Loucy (cell line): ENCODE results near the gene PTTG1IP.

Source experiments
- H2AFZ ChIP-seq: fragments of 200-600 bp; sonication (generic); 2 replicates; pipeline ENCODE4 v1.6.0; 2016; ENCODE audit warnings: antibody characterized with exemption, mild to moderate bottlenecking, low read length, moderate library complexity
- H3F3A ChIP-seq: fragments of 200-600 bp; 2 replicates; pipeline ENCODE4 v1.6.0; 2016; ENCODE audit warnings: antibody characterized with exemption, low read depth, mild to moderate bottlenecking
- H3K27me3 ChIP-seq: fragments of 200-600 bp; sonication (generic); 2 replicates; pipeline ENCODE4 v1.6.1; 2014; ENCODE audit warnings: low read length, mild to moderate bottlenecking; ENCODE audit not compliant: insufficient read depth, poor library complexity, severe bottlenecking
- H3K36me3 ChIP-seq: fragments of 200-600 bp; sonication (generic); 2 replicates; pipeline ENCODE4 v1.6.1; 2016; ENCODE audit warnings: low read length; ENCODE audit not compliant: insufficient read depth
- H3K4me1 ChIP-seq: fragments of 200-600 bp; sonication (generic); 2 replicates; pipeline ENCODE4 v1.5.1; 2014; ENCODE audit warnings: low read length, mild to moderate bottlenecking; ENCODE audit not compliant: insufficient read depth, poor library complexity, severe bottlenecking
- H3K4me2 ChIP-seq: fragments of 200-600 bp; sonication (generic); 2 replicates; pipeline ENCODE4 v1.6.0; 2014; ENCODE audit warnings: antibody characterized with exemption, low read length, low read depth, mild to moderate bottlenecking; ENCODE audit not compliant: poor library complexity, severe bottlenecking
- H3K4me3 ChIP-seq: fragments of 200-600 bp; sonication (generic); 2 replicates; pipeline ENCODE4 v1.5.1; 2014; ENCODE audit warnings: low read length, mild to moderate bottlenecking, mixed read lengths; ENCODE audit not compliant: poor library complexity, severe bottlenecking
- H3K79me2 ChIP-seq: fragments of 200-600 bp; sonication (generic); 2 replicates; pipeline ENCODE4 v1.6.1; 2014; ENCODE audit warnings: low read length; ENCODE audit not compliant: insufficient read depth
- H3K9ac ChIP-seq: fragments of 200-600 bp; sonication (generic); 2 replicates; pipeline ENCODE4 v1.6.0; 2014; ENCODE audit warnings: mild to moderate bottlenecking, low read depth, low read length, moderate library complexity; ENCODE audit not compliant: poor library complexity, severe bottlenecking
- H3K9me2 ChIP-seq: fragments of 200-600 bp; sonication (generic); replicated peaks from 2 replicates; pipeline ENCODE4 v1.6.1; 2016; ENCODE audit warnings: low read depth, low read length, mixed read lengths
- H3K9me3 ChIP-seq: fragments of 200-600 bp; sonication (generic); 2 replicates; pipeline ENCODE4 v1.6.1; 2014; ENCODE audit warnings: mild to moderate bottlenecking, antibody characterized with exemption, low read length, low read depth; ENCODE audit not compliant: insufficient read depth
- H4K20me1 ChIP-seq: fragments of 200-600 bp; sonication (generic); 2 replicates; pipeline ENCODE4 v1.6.0; 2014; ENCODE audit warnings: antibody characterized with exemption, low read length, mild to moderate bottlenecking; ENCODE audit not compliant: insufficient read depth, poor library complexity, severe bottlenecking
- EZH2phosphoT487 ChIP-seq: fragments of 200-600 bp; IDR thresholded peaks from 2 replicates; pipeline ENCODE4 v1.6.1; 2018; ENCODE audit warnings: antibody characterized with exemption, mild to moderate bottlenecking, moderate library complexity, borderline replicate concordance
- TF ChIP-seq, protein P1 (sequence below): fragments of 200-600 bp; sonication (generic); conservative IDR thresholded peaks from 2 replicates; pipeline ENCODE4 v1.5.1; 2014; ENCODE audit warnings: mild to moderate bottlenecking, antibody characterized with exemption, low read length

The PTTG1IP gene

DNA sequence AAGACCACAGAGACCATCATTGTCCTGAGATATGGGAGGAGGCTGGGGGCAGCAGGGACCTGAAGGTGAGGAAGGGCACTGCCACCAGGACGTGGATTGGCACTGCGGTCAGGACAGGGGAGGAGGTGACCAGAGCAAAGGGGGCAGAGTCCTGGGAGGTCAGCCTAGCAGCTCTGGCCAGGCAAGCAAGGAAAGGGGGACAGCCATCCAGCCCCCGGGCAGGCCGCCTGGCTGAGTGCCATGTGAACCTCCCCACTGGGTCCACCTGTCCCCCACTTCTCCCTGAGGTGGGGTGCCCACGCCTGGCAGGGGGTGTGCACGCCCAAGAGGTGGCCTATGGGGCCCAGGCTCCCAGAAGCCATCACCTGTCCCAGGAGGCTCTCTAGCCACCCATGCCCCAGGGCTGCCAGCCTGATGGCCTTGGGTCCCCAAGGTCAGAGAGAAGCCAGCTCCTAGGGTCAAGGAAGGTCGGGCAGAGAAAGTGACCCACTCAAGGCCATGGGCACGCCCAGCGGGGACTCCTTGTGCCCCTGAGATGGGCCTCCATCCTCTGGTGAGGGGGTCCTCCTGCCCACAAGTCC is 17.6 kb upstream of the PTTG1IP start:
- no peaks in the 10 kb centered on the region; the same call in 1 of the 2 replicates for H3K36me3 ChIP-seq
- no peaks in the 10 kb centered on the region for H3K9me3 ChIP-seq
- H3K79me2 ChIP-seq: no peaks in the 10 kb centered on the region
- no peak overlapping the region for H3K9ac ChIP-seq
- TF ChIP-seq, protein P1, sequence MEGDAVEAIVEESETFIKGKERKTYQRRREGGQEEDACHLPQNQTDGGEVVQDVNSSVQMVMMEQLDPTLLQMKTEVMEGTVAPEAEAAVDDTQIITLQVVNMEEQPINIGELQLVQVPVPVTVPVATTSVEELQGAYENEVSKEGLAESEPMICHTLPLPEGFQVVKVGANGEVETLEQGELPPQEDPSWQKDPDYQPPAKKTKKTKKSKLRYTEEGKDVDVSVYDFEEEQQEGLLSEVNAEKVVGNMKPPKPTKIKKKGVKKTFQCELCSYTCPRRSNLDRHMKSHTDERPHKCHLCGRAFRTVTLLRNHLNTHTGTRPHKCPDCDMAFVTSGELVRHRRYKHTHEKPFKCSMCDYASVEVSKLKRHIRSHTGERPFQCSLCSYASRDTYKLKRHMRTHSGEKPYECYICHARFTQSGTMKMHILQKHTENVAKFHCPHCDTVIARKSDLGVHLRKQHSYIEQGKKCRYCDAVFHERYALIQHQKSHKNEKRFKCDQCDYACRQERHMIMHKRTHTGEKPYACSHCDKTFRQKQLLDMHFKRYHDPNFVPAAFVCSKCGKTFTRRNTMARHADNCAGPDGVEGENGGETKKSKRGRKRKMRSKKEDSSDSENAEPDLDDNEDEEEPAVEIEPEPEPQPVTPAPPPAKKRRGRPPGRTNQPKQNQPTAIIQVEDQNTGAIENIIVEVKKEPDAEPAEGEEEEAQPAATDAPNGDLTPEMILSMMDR: no peak
- TF ChIP-seq EZH2phosphoT487: no peak
- H2AFZ ChIP-seq: no peak overlapping the region
- H3K27me3 ChIP-seq: no peaks in the 10 kb centered on the region
- no peak overlapping the region for H3K4me3 ChIP-seq
- no peak overlapping the region for H3K4me2 ChIP-seq
- no peaks in the 10 kb centered on the region for H4K20me1 ChIP-seq
- no peaks in the 10 kb centered on the region for H3K9me2 ChIP-seq
- H3K4me1 ChIP-seq: no peaks in the 10 kb centered on the region
- no peaks in the 10 kb centered on the region for H3F3A ChIP-seq

DNA sequence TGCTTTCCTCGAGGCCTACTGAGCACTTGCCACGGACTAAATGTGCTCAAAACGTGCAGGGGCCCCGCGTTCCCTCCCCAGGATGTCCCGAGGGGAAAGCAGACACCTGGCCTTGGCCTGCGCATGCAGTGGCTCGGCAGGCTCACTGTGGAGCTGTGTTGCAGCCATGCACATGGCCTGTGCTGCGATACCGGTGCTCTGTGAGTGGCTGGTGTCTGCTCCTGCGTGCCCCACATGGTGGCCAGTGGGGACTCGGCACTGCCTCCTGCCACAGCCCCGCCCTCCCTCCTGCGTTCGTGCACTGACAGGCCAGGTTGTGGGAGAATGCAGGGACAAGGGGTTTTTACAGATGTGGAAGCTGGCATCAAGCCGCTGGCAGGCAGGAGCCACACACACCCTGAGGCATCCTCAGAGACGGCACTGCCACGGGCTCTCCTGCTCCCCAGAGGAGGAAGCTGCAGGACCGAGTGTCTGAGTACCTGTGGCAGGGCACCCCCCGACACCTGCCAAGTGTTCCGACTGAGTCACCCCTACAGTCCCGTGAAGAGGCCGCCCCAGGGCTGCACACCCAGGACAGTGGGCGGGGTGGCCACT is 16.9 kb upstream of the PTTG1IP start:
- TF ChIP-seq, protein P1: no peak
- TF ChIP-seq EZH2phosphoT487: no peak
- Histone ChIP-seq H4K20me1 (no peaks in the 10 kb centered on the region), H3K9me3 (no peaks in the 10 kb centered on the region), H3K9ac (no peak overlapping the region), H3F3A (no peaks in the 10 kb centered on the region), H3K9me2 (no peaks in the 10 kb centered on the region), H3K79me2 (no peaks in the 10 kb centered on the region), H3K27me3 (no peaks in the 10 kb centered on the region), H3K4me2 (no peak overlapping the region), H2AFZ (no peak overlapping the region), H3K36me3 (no peaks in the 10 kb centered on the region; the same call in 1 of the 2 replicates), H3K4me3 (no peak overlapping the region), H3K4me1 (no peaks in the 10 kb centered on the region)

DNA sequence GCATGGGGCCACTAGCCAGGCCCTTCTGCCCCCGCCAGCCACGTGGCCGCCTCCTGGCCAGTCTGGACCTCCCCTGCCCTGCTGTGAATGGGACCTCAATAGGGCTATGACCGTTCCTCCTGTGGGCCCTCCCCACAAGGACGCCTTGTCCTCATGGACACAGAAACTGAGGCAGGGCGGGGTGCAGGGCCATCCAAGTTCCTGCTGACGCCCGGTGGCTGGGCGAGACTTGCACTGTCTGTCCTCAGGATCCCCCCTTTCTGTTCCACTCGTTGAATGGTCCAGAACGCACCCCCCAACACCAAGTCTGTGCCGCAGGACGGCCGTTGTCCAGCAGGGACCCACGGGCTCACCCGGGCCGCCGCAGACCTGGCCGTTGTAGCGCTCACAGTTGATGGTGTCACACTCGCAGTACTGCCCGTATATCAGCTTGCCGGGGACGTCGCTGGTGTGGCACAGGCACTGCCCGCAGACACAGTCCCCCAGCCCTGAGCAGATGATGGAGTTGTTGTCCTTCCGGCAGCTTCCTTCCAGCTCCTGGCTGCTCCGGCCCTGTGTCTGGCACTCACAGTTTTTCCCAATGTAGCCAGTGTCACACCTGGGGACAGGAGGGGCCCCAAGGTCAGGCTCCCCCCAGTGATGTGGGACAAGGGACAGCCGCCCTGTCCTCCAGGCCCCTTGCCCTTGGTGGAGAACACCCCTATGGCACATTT is 16.3 kb upstream of the PTTG1IP start:
- Histone ChIP-seq H3K79me2 (no peaks in the 10 kb centered on the region), H3K9me2 (no peaks in the 10 kb centered on the region), H3K9me3 (no peaks in the 10 kb centered on the region), H3K4me1 (no peaks in the 10 kb centered on the region), H3K27me3 (no peaks in the 10 kb centered on the region), H4K20me1 (no peaks in the 10 kb centered on the region), H3F3A (no peaks in the 10 kb centered on the region), H3K4me2 (no peak overlapping the region), H3K9ac (no peak overlapping the region), H3K36me3 (no peaks in the 10 kb centered on the region; the same call in 1 of the 2 replicates), H2AFZ (no peak overlapping the region), H3K4me3 (no peak overlapping the region)
- TF ChIP-seq EZH2phosphoT487: no peak
- TF ChIP-seq, protein P1: no peak
